GM18867 (cell line): ENCODE data around the gene COX7B.
"Not testable (repeated sequence)": the region's sequence is repeated elsewhere in the genome, so short reads cannot be mapped to it uniquely, and the experiment has no call there.

Experiments used
- ATAC-seq: cut with Tn5 transposase; IDR thresholded peaks from one replicate; pipeline ENCODE4 v1.9.1; 2021; ENCODE audit warnings: mild to moderate bottlenecking, moderate library complexity; ENCODE audit not compliant: unreplicated experiment

Gene COX7B

GRCh38 chrX:77899081-77899828 is at the start of gene COX7B:
Gene COX7B (plus strand): TSS chrX:77899468. CDS start chrX:77899554, 86 bp downstream.
- peak; percentile 56 for ATAC-seq

DNA sequence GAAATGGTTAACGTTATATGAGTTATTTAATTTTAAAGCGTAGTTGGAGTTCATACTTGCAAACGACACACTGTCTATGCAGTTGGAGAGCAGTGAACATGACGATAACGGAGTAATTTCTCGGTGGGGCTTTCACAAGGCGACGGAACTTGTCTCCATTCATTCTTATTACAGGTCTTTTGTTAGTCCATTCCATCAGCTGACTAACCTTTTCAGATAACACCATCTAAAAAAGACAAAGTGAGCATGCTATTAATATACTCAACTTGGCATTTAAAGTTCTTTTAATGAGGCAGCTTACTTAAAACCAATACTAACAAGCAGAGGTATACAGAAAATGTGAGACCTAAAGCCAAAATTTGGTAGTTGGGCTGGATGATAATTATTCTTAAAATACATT is 23.9 kb upstream of the COX7B start:
- no peak for ATAC-seq

DNA sequence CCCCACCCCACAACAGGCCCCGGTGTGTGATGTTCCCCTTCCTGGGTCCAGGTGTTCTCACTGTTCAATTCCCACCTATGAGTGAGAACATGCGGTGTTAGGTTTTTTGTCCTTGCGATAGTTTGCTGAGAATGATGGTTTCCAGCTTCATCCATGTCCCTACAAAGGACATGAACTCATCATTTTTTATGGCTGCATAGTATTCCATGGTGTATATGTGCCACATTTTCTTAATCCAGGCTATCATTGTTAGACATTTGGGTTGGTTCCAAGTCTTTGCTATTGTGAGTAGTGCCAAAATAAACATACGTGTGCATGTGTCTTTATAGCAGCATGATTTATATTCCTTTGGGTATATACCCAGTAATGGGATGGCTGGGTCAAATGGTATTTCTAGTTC is 17.9 kb upstream of the COX7B start:
- ATAC-seq = not testable (repeated sequence)

GRCh38 chrX:77892887-77893286 is 6.4 kb upstream of the COX7B start:
- no peak for ATAC-seq

DNA sequence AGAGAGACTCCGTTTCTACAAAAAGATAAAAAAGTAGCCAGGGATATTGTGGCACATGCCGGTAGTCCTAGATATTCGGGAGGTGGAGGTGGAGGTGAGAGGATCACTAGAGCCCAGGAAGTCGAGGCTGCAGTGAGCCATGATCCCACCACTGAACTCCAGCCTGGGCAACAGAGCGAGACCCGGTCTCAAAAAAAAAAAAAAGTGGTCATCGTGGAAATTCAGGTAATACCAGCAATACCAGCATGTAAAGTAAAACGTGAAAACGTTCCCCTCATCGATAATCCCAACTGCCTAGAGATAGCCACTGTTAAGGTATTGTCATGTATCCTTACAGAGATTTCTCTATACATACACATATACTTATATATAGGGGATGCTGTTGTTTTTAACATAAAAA is 5.6 kb upstream of the COX7B start:
- no peak for ATAC-seq

DNA sequence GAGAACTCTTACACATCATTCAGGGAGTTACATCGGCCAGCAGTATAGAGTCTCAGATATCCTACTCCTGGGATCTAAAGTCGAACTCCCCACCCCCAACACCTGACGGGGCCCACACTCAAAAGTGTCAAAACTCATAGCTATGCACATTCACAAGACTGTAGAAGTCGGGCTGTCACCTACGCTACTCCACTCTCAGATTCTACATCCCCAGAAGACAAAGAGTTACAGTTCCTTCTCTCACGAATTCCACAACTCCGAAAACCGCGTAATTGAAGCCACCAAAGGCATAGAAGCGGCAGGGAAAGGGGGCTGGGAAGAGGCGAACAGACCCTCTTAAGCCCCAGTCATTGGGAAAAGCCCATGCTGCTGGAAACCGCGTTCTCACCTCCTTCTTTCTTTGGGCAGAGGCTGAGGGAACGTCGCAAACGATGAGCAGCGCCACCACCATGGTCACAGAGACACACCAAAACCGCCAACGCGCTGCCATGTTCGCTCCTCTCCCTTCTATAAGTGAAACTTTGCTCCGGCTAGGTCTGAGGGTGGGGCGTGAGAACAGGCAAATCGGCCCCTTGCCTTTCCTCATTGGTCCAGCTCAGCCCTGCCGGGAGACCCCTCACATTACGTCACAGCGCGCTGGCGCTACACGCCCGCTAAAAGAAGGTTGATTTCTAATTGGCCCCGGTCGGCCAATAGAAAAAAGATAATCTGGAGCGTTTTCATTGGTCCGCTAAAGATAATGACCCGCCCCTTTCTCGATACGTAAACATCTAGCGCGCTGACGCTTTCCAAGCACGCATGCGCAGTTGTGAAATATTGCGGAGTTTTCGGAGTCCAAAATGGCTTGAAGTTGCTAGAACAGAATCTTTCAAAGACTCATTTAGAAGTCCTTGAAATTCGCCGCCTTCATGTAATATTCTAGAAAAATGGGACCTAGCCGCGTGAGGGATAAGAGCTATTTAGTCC is 4.1 kb upstream of the COX7B start, which contains the start of gene MAGT1:
Gene MAGT1 (minus strand): TSS at position 515 of the 966 bp plus-strand sequence. CDS start 25 bp downstream, at position 490.
- ATAC-seq = peak; percentile 92

DNA sequence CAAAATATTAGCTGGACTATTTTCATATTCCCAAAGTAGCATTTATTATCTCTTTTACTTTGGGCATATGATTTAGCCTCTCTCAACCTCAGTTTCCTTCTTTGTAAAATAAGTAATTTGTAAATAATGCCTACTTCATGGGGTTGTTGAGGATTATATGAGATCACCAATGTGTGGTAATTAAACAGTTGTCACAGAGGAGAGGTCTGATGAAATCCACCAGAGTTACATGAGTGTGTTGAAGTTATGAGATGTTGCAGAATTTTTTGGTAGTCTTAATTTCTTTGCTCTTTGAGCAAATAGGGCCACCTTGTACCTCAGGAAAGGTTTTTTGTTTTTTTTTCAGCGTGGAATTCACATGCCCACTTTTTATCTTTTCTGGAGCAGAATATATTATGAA is 1.4 kb downstream of the COX7B start:
- ATAC-seq = no peak

DNA sequence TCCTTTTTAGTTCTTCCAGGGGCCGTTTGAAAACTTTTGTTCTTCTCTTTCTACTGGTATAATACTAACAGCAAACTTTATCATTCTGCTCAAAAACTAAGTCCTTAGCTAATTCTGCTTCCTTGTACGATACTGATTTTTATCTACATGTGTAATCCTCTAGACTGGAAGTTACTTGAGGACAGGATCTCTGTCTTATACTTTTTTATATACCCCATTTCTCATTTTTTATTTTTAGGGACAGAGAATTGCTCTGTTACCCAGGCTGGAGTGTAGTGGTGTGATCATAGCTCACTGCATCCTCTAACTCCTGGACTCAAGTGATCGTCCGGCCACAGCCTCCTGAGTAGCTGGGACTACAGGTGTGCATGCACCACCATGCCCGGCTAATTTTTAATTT is 2.2 kb downstream of the COX7B start:
- ATAC-seq = no peak

DNA sequence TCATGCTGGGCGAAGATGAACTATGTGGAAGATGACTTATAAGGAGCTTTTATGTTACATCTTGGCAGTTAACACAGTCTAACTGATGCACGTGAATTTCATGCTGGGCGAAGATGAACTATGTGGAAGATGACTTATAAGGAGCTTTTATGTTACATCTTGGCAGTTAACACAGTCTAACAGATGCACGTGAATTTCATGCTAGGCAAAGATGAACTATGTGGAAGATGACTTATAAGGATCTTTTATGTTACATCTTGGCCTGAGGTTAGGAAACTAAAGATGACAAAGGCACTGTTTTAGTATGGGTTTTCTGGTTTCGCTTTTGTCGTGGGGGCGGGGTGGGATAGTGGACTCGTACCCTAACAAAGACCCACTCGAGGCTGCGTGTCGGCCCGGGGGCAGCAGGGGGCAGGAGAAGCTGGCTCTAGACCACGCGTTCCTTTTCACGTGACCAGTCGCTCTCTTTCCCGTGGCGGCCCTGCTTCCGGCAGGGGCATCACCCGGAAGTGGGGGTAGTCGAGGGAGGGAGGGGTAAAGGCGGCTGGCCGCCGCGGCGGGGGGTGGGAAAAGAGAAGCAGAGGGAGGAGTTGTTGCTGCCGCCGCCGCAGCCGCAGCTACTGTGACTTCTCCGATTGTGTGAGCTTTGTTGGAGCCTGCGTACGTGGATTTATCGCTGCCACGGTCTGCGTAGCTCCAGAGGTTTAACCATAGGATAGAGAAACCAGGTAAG is 11.0 kb downstream of the COX7B start, which contains the start of gene ATP7A:
Gene ATP7A (plus strand): TSS at position 586 of the 733 bp plus-strand sequence. CDS start 60,949 bp downstream, outside the sequence.
- peak; percentile 94 for ATAC-seq

DNA sequence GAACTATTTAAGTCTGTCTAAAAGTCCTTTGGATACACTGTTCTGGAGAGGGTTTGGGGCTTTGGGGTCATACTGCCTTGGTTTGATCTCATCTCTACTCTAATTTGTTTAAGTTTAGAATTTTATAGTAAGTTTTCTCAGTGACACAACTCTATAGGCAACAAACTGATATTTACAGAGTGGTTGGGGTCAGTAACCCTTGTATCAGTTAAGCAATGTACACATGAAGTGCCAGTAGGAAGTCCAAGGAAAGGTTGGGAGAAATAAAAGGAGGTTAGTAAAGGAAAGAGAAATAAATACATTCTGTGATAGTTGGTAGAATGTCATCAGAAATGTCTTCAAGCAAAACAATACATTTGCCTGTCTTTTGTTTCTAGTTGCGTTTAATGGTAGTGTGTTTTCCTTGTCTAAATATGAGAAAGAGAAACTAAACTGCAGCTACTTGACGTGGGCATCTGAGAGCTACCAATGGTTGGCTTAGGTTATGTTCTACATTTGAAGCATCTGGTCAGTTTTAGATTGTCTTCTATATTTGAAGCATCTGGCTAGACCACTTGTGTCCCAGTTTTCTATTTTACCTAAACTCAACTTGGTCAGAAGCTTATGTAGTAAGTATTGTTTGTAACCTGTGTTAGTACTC is 18.1 kb downstream of the COX7B start:
- peak; percentile 70 for ATAC-seq

- ATAC-seq = no peak
Measured at GRCh38 chrX:77918568-77918967, 19.3 kb downstream of the COX7B start.

DNA sequence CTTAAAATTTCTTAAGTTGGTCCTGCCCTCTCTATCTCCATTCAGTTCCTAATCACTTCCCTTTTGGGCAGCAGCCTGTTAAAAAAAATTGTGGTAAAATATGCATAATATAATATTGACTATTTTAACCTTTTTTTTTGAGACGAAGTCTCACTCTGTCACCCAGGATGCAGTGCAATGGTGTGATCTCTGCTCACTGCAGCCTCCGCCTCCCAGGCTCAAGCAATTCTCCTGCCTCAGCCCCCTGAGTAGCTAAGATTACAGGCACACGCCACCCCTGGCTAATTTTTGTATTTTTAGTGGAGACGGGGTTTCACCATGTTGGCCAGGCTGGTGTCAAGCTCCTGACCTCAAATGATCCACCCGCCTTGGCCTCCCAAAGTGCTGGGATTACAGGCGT is 20.1 kb downstream of the COX7B start:
- ATAC-seq = not testable (repeated sequence)

DNA sequence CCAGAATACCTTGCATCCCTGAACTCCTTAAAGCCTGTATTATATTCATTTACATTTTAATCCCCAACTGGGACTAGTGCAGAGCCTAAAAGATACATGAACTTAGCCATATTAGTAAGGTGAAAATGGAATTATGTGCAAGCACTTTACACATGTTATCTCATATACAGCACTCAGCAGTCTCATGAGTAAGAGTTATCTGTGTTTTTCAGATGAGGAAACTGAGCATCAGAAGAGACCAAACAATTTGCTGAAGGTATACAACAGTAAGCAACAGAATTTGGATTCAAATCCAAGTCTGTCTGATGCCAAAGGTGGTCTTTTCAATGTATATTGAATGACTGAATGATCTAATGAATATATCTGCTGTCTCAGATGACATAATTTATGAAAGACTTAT is 23.5 kb downstream of the COX7B start:
- no peak for ATAC-seq

- no peak for ATAC-seq
Measured at GRCh38 chrX:77924320-77924859, 25.1 kb downstream of the COX7B start.

- ATAC-seq = no peak
Measured at GRCh38 chrX:77925764-77926163, 26.5 kb downstream of the COX7B start.

GRCh38 chrX:77930581-77930980 is 31.3 kb downstream of the COX7B start:
- no peak for ATAC-seq

GRCh38 chrX:77935886-77936285 is 36.6 kb downstream of the COX7B start:
- no peak for ATAC-seq

DNA sequence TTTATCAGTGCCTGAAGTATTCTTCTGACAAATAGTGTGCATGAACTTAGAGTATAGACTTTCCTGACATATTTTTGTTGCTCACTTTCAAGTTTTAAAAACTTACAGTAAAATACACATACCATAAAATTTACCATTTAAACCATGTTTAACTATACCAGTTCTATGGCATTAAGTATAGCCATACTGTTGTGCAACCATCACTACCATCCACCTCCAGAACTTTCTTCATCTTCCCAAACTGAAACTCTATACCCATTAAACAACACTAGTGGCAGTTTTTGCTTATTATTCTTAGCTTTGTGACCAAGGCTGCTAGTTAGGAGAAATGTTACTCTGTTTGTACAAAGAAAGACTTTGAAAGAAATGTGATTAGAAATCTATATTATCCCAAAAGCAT is 37.0 kb downstream of the COX7B start:
- ATAC-seq = no peak

DNA sequence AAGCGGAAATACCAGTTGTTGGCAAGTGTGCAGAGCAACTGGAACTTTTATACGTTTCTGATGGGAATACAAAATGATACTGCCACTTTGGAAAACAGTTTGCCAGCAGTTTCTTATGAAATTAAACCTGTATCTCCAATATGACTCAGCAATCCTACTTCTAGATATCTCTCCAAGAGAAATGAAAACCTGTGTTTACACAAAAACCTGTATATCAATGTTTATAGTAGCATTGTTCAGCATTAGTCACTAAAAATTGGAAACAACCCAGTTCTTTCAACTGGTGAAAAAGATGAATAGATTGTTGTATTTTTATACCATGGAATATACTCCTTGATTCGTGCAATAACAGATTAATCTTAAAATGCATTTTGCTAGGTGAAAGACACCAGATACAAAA is 38.0 kb downstream of the COX7B start:
- no peak for ATAC-seq

DNA sequence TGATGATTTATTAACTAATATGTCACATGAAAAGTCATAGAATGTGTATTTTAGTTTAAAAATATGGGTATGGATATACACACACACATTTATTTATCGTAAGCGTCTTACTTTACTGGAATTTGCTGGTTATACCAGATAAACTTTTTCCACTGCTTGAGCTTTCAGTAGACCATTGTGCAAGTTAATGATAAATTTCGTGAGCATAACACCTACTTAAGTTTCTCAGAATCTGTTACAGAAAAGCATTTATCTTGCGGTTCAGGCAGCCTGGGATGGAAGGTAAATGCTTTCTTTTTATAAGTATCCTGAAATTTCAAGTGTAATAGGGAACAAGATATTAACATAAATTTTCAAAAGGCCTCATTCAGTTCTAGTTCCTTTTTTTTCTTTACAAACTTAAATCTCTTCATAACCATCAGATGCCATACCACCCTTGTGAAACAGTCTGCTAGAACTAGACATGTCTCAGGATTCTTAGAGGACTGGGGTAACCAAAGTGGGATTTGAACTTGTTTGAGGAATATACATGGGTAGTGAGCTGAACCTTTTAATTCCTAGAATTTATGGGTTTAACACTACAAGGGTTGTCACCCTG is 38.9 kb downstream of the COX7B start:
- no peak for ATAC-seq
